ENCODE data around the gene MMP21. TPM values are rescaled to one million over a fixed set of nuclear protein-coding genes. Genes with fewer than 3 reads are reported as not detected.
A peak's percentile ranks its signal among the peaks of the same experiment; 100 is the strongest.

MMP21 gene
- total and polyA plus RNA-seq, 5 experiments from 2014 or later = 0.18 to 0.71 TPM; not detected in 3

DNA sequence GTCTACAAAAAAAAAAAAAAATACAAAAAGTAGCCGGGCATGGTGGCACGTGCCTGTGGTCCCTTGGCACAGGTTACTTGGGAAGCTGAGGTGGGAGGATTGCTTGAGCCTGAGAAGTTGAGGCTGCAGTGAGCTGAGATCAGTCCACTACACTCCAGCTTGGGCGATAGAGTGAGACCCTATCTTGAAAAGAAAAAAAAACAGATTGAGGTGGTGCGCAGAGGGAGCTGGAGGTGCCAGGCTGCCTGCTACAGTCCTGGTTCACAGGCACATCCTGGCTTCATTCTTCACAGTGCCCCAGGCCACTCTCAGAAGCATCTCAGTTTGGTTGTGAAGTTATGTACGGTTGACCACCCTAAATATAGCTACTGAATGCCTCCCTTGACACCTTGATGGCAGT, 4.8 kb downstream of the MMP21 start:
- Mint-ChIP-seq H3K27ac (peak overlapping the region in 1 of 10 donors; percentile 39), H3K4me1 (no peaks in the 10 kb centered on the region)
- POLR2A ChIA-PET = no interaction called here

DNA sequence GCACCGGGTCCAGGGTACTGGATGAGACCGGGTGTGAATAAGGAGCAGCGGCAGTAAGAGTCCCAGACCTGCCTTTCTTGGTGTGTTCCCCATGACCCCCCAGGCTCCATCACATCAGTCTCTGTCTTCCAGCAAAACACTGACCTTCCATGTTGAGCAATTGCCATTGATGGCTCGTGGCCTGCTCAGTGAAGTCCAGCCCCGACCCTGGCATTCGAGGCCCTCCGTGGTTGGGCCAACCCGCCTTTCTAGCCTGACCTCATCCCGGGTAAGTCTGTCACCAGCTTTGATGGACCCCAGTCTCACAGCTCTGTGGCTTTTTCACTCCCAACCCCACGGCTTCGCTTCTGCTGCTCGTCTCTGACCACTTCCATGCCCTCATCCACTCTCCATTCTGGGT, 6.4 kb downstream of the MMP21 start:
- no peaks in the 10 kb centered on the region for H3K9me3 Mint-ChIP-seq
- H3K4me3 Mint-ChIP-seq = no peak overlapping the region
- H3K27me3 Mint-ChIP-seq = peaks cover 0 to under 1% (median 0%) of the 10 kb centered on the region in 5 donors
- H3K36me3 Mint-ChIP-seq = peaks cover 5 to 35% (median 8%) of the 10 kb centered on the region in 3 donors
- ATAC-seq = no peak
- POLR2A ChIA-PET = no interaction called here
- peak overlapping the region in 1 of 10 donors; percentile 3 for H3K27ac Mint-ChIP-seq
- no peaks in the 10 kb centered on the region for H3K4me1 Mint-ChIP-seq
- DNase-seq = no peak

More for the DNA sequence above, 4.8 kb downstream of the MMP21 start:
- peaks cover 0 to 9% (median 0%) of the 10 kb centered on the region in 5 donors for H3K27me3 Mint-ChIP-seq
- no peak for DNase-seq
- ATAC-seq = no peak
- H3K9me3 Mint-ChIP-seq = no peaks in the 10 kb centered on the region
- no peak overlapping the region for H3K4me3 Mint-ChIP-seq
- H3K36me3 Mint-ChIP-seq = peaks cover 0 to 18% (median 4%) of the 10 kb centered on the region in 3 donors

DNA sequence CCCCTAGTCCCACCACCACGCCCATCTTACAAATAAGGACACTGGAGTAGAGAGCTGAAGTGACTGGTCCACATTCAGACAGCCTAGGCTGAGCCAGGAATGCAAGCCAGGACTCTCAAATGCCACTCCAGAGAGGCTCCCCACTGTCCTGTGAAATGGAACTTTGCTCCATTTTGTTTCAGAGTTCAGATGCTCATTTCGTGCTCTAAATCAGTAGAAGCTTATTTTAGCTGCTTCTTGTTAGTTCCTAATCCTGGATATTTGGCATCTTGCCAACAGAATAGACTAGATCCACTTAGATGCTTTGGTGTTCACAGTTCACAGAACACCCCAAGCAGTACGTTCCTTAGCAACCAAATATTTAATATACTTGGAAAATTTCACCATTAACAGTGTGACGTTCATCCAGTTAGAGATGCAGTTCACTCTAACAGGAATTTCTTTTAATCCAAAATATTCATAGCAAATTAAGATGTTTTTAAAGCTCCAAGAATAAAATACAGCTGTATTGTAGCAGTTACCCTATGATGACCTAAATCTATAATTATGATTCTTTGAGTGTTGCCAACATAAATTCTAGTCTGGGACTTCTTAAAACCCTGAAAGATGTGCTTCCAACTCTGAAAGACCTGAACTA, 7.3 kb downstream of the MMP21 start:
- H3K27me3 Mint-ChIP-seq = no peaks in the 10 kb centered on the region
- H3K4me3 Mint-ChIP-seq = no peak overlapping the region
- POLR2A ChIA-PET = no interaction called here
- peak overlapping the region in 3 of 10 donors; percentile 12 to 50 (median 15) for H3K27ac Mint-ChIP-seq
- H3K36me3 Mint-ChIP-seq = peaks cover 5 to 43% (median 13%) of the 10 kb centered on the region in 3 donors
- DNase-seq (no peak), ATAC-seq (no peak)
- H3K4me1 Mint-ChIP-seq = no peaks in the 10 kb centered on the region
- H3K9me3 Mint-ChIP-seq = no peaks in the 10 kb centered on the region

DNA sequence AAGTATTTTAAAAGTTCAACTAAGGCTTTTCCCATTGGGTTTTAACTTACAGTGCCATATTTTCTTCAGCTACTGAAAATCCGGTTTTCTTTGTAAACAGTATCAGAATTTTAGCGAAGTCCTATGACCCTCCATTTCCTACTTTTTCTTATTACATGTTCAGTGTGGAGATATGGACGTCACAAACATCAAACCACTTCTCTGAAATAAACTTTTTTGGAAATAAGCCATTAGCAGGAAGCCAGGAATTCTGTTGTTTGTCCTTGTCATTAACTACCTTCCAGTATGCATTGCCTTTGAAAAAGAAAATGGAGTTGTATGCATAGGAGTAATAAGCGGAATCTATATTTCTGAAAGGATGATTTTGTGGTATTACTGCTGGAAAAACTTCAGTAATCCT, 9.1 kb downstream of the MMP21 start:
- peak overlapping the region in 2 of 10 donors; percentile 72 to 76 for H3K27ac Mint-ChIP-seq
- H3K9me3 Mint-ChIP-seq = no peaks in the 10 kb centered on the region
- DNase-seq = no peak
- H3K4me3 Mint-ChIP-seq = no peak overlapping the region
- no peaks in the 10 kb centered on the region for H3K27me3 Mint-ChIP-seq
- H3K4me1 Mint-ChIP-seq = no peaks in the 10 kb centered on the region
- POLR2A ChIA-PET = no interaction called here
- no peak for ATAC-seq
- H3K36me3 Mint-ChIP-seq = peaks cover 5 to 62% (median 20%) of the 10 kb centered on the region in 3 donors

DNA sequence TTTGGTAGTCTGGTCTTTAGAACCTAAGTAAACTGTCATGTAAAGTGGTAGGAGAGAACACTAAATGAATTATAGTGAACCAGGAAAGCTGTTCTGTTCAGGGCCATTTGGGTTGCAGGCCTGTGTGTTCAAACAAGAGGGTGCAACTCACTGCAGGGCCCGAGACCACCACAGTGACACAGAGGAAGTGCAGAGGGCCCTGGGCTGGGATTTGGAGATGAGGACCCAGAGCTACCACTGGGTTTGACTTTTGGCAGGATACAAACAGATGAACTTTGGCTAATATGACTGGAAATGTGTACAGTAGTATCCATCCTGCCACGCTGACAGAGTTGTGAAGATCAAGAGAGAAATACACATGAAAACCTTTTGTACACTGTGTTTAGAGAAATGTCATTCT, 9.8 kb downstream of the MMP21 start:
- H3K27ac Mint-ChIP-seq = peak overlapping the region in 6 of 10 donors; percentile 19 to 76 (median 46)
- peaks cover 5 to 66% (median 24%) of the 10 kb centered on the region in 3 donors for H3K36me3 Mint-ChIP-seq
- no peaks in the 10 kb centered on the region for H3K27me3 Mint-ChIP-seq
- ATAC-seq (no peak), DNase-seq (no peak)
- POLR2A ChIA-PET = no interaction called here
- H3K4me3 Mint-ChIP-seq = no peak overlapping the region
- no peaks in the 10 kb centered on the region for H3K9me3 Mint-ChIP-seq
- no peaks in the 10 kb centered on the region for H3K4me1 Mint-ChIP-seq

DNA sequence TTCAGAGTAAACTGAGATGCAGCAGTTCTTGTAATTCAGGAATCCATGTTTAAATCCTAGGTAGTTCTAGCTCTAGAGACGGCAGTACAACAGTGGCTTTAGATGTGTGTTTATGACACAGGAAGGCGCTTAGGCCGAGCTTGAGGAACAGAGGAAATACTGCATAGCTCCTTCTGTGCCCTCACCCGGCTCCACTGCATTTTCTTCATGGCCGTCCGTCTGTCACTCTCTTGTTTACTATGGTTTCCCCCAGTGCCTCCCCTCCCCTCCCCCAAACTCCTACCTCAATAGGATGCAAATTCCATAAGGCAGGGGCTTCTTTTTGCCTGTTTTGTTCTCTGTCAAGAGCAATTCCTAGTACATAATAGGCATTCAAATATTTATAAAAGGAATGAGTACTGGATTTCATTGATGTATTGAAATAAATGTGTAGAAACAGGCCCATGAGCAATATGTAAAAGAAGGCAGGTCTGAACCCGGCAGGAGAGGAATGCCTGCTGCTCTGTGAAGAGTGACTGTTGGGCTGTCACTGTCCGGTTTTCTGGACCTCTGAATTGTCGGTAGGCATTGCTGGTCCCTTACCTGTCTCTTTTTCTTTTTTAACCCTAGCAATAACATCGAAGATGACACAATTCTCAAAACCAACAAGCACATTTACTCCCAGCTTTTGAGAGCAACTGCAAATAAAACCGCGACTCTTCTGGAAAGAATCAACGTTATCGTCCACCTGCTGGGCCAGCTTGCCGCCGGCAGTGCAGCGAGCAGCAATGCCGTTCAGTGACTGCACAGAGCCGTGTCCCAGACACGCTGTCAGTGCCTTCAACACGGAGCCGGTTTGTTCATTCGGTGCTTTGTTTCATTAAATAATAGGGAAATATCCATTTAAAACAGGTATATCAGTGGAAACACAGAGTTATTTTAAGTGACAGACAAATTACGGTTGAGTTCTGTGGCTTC, 12.7 kb downstream of the MMP21 start:
- no peaks in the 10 kb centered on the region for H3K9me3 Mint-ChIP-seq
- ATAC-seq (no peak), DNase-seq (no peak)
- peaks cover 0 to 2% (median under 1%) of the 10 kb centered on the region in 4 donors for H3K4me1 Mint-ChIP-seq
- POLR2A ChIA-PET = no interaction called here
- H3K4me3 Mint-ChIP-seq = no peak overlapping the region
- H3K36me3 Mint-ChIP-seq = peaks cover 6 to 86% (median 25%) of the 10 kb centered on the region in 3 donors
- no peaks in the 10 kb centered on the region for H3K27me3 Mint-ChIP-seq
- peak overlapping the region in 1 of 10 donors; percentile 3 for H3K27ac Mint-ChIP-seq

DNA sequence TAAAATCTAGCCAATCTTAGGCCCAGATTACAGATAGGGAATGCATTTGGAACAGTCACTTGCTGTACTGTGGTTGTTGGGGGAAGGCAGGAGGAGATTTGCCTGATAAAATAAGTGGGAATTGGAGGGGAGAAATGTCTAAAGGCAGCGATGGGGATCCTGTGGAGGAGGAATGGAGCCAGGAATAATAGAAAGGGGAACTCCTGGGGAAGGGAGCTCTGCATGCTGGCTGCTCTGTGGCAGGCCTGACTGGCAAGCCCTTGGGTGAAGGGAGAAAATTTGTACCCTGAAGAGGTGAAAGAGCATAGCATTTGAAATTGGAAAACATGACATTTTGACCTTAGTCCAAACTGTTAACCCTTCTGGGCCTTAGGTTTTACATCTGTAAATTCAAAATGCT, 13.7 kb downstream of the MMP21 start:
- Mint-ChIP-seq H3K27ac (peak overlapping the region in 5 of 10 donors; percentile 0 to 71 (median 41)), H3K4me3 (no peak overlapping the region), H3K36me3 (peaks cover 9 to 87% (median 33%) of the 10 kb centered on the region in 3 donors), H3K27me3 (no peaks in the 10 kb centered on the region), H3K9me3 (no peaks in the 10 kb centered on the region), H3K4me1 (peaks cover 0 to 7% (median 3%) of the 10 kb centered on the region in 4 donors)
- POLR2A ChIA-PET = no interaction called here
- DNase-seq (no peak), ATAC-seq (no peak)

DNA sequence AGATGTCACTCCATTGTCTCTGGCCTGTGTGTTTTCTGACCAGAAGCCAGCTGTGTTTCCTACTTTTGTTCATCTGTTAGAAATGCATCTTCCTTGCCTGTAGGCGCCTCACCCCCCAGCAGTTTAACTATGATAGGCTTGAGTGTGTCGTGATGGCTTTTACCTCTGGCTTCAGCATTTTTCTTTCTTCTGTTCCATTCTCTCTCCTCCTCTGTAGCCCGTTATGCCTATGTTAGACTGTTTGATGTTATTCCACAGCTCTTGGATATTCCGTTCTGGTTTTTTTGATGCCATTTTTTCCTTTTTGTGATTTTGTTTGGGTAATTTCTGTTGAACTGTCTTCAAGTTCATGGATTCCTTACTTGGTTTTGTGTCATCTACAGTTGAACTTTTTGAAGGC, 17.9 kb downstream of the MMP21 start:
- POLR2A ChIA-PET = no interaction called here
- Mint-ChIP-seq H3K9me3 (no peaks in the 10 kb centered on the region), H3K4me3 (peak overlapping the region in 1 of 10 donors; percentile 38), H3K27ac (peak overlapping the region in 2 of 10 donors; percentile 13 to 26), H3K27me3 (no peaks in the 10 kb centered on the region), H3K4me1 (peaks cover 0 to 23% (median 13%) of the 10 kb centered on the region in 4 donors), H3K36me3 (peaks cover 4 to 86% (median 33%) of the 10 kb centered on the region in 3 donors)
- DNase-seq (no peak), ATAC-seq (no peak)

DNA sequence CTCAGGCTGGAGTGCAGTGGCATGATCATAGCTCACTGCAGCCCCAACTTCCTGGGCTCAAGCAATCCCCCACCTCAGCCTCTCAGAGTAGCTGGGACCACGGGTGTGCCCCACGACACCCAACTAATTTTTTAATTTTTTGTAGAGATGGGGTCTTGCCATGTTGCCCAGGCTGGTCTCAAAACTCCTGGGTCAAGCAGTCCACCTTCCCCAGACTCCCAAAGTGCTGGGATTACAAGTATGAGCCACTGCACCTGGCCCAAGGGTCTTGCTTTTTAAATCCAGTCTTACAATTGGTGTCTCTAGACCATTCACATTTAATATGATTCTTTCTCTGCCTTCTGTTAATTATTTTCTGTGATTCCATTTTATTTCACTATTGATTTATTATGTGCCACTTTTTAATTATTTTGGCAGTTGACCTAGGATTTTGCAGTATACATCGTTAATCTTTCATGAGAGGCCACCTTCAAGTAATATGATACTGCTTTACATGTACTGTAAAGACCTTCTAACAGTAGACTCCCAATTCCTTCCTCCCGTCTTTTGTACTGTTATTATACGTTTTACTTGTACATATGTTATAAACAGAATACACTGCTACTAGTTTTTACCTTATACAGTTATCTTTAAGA, 18.7 kb downstream of the MMP21 start:
- Mint-ChIP-seq H3K36me3 (peaks cover 4 to 85% (median 33%) of the 10 kb centered on the region in 3 donors), H3K9me3 (no peaks in the 10 kb centered on the region), H3K27me3 (no peaks in the 10 kb centered on the region), H3K27ac (peak overlapping the region in 3 of 10 donors; percentile 13 to 37 (median 33)), H3K4me1 (peaks cover 0 to 23% (median 13%) of the 10 kb centered on the region in 4 donors), H3K4me3 (no peak overlapping the region)
- ATAC-seq (no peak), DNase-seq (no peak)
- POLR2A ChIA-PET = no interaction called here

DNA sequence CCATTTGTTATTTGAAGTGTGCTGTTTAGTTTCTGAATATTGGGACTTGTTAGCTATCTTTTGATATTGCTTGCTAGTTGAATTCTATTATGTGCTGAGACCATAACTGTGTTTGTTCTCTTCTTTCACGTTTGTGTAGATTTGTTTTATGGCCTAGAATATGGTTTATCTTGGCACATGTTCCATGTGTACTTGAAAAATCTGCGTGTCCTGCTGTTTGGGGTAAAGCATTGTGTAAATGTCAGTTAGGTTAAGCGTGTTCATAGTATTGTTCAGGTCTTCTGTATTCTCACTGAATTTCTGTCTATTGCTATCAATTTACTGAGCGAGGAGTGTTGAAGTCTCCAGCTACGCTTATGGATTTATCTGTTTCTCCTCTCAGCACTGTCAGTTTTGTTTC, 19.4 kb downstream of the MMP21 start:
- H3K27ac Mint-ChIP-seq = peak overlapping the region in 6 of 10 donors; percentile 0 to 58 (median 14)
- no peaks in the 10 kb centered on the region for H3K27me3 Mint-ChIP-seq
- ATAC-seq (no peak), DNase-seq (no peak)
- H3K4me3 Mint-ChIP-seq = no peak overlapping the region
- H3K9me3 Mint-ChIP-seq = no peaks in the 10 kb centered on the region
- H3K4me1 Mint-ChIP-seq = peaks cover 0 to 23% (median 13%) of the 10 kb centered on the region in 4 donors
- POLR2A ChIA-PET = no interaction called here
- peaks cover 4 to 85% (median 31%) of the 10 kb centered on the region in 3 donors for H3K36me3 Mint-ChIP-seq

DNA sequence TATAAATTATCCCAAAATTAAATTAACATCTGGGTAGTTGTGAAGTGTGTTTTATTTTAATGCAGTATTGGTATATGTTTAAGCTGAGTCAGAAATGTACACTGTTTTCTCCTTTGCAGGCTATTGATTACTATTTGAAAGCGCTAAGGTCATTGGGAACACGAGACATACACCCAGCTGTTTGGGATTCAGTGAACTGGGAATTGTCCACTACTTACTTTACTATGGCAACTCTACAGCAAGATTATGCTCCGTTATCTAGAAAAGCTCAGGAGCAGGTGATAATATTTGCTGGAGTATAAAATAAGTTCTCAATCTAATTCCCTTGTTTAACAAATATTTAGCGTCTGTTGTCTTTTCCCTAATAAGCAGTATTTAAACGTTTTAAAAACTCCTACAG, 28.2 kb downstream of the MMP21 start:
- H3K4me3 Mint-ChIP-seq = no peak overlapping the region
- POLR2A ChIA-PET = no interaction called here
- ATAC-seq (no peak), DNase-seq (no peak)
- H3K9me3 Mint-ChIP-seq = no peaks in the 10 kb centered on the region
- H3K27ac Mint-ChIP-seq = peak overlapping the region in 1 of 10 donors; percentile 34
- H3K36me3 Mint-ChIP-seq = peaks cover 16 to 96% (median 49%) of the 10 kb centered on the region in 3 donors
- no peaks in the 10 kb centered on the region for H3K27me3 Mint-ChIP-seq
- peaks cover 0 to 4% (median 2%) of the 10 kb centered on the region in 4 donors for H3K4me1 Mint-ChIP-seq

DNA sequence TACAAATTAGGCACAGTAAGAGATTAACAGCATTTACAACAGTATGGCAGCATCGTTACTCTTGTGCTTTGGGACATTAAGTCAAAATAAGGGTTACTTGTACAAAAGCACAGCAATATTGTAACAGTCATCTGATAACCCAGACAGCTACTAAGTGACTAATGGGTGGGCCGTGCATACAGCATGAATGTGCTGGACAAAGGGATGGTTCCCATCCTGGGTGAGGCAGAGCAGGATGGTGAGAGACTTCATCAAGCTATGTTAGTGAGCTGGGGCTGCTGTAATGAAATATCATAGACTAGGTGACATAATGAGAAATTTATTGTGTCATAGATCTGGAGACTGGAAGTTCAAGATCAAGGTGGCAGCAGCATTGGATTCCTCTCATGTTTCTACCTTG, 30.7 kb downstream of the MMP21 start:
- Mint-ChIP-seq H3K27ac (peak overlapping the region in 3 of 10 donors; percentile 0 to 57 (median 9)), H3K4me1 (peaks cover 0 to 7% (median under 1%) of the 10 kb centered on the region in 4 donors), H3K4me3 (no peak overlapping the region), H3K9me3 (no peaks in the 10 kb centered on the region), H3K36me3 (peaks cover 27 to 96% (median 55%) of the 10 kb centered on the region in 3 donors), H3K27me3 (no peaks in the 10 kb centered on the region)
- DNase-seq = no peak
- ATAC-seq = no peak
- POLR2A ChIA-PET = no interaction called here

Measured in naive thymus-derived CD8-positive, alpha-beta T cell (primary cell).